Heart left ventricle (tissue), 13 donors: ENCODE measurements around the gene ANK2.

Experiments used
- POLR2A ChIP-seq, 2 donors: fragments of 450-650 bp; IDR thresholded peaks; one replicate each; pipeline ENCODE4 v1.6.1; 2017; ENCODE audit warnings: antibody characterized with exemption in 2 of 2, mild to moderate bottlenecking in 2 of 2, moderate library complexity in 2 of 2
- TF ChIP-seq, protein P1 (sequence below), 12 donors: fragments of 200-600 bp; sonication (generic) in 4 of 12; IDR thresholded peaks; one replicate each; pipeline versions ENCODE4 v1.5.0 to v1.8.0; 2018 to 2022; ENCODE audit warnings: antibody characterized with exemption in 12 of 12, mild to moderate bottlenecking in 5 of 12
- donor health status: ischemic (EF 13 %, LVEDD 7.1; RV severe dilation, severe dysfunction).
- donor health status: DM: no; HTN: yes; CAD: no.
- donor health status: DM: no; HTN: no; CAD: no.
- donor health status: ischemic (EF 25% LVEDD 6.9; RV normal size, moderate dysfunction).
- donor health status: ischemic (EF 25% LVEDD 5.7; RV mildly dilated, moderate dysfunction).
- donor health status: ischemic (EF 35%, LVEDD 5.7; RV mildly dilated, moderate dysfunction).
- donor health status: nonischemic (EF 11% LVEDD 7.7; RV severe dilation, severe dysfunction).
- donor health status: DM: yes; HTN: yes; CAD: no.
- donor health status: PGD.
- donor health status: ischemic (EF 29% LVEDD 5.4; RV normal size, mild dysfunction).
- donor health status: nonischemic (EF 23%, LVEDD 6.1; RV moderate dilation, normal function).

DNA sequence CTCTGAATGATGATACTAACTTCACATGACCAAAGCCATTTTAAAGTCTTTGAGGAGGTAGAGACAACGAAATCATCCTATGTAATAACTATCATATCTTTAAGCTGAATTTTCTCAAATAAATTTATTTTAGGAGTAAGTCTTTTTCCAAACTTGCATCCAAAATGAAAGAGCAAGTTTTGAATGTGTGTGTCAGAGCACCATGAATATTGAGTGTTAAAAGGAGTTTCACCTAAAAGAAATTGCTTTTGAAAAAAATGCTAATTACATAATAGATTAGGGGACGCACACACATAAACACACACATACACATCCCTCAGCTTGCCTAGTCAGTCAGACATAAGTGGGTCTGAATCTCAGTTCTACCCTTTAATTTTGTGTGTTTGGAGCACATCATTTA, 1.9 kb downstream of the ANK2 start:
- TF ChIP-seq, protein P1, sequence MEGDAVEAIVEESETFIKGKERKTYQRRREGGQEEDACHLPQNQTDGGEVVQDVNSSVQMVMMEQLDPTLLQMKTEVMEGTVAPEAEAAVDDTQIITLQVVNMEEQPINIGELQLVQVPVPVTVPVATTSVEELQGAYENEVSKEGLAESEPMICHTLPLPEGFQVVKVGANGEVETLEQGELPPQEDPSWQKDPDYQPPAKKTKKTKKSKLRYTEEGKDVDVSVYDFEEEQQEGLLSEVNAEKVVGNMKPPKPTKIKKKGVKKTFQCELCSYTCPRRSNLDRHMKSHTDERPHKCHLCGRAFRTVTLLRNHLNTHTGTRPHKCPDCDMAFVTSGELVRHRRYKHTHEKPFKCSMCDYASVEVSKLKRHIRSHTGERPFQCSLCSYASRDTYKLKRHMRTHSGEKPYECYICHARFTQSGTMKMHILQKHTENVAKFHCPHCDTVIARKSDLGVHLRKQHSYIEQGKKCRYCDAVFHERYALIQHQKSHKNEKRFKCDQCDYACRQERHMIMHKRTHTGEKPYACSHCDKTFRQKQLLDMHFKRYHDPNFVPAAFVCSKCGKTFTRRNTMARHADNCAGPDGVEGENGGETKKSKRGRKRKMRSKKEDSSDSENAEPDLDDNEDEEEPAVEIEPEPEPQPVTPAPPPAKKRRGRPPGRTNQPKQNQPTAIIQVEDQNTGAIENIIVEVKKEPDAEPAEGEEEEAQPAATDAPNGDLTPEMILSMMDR (IDR thresholded peaks at IDR 0.05), result no peak
- TF ChIP-seq POLR2A (IDR thresholded peaks at IDR 0.05), result no peak
